ENCODE results near the gene COL16A1.

DNA sequence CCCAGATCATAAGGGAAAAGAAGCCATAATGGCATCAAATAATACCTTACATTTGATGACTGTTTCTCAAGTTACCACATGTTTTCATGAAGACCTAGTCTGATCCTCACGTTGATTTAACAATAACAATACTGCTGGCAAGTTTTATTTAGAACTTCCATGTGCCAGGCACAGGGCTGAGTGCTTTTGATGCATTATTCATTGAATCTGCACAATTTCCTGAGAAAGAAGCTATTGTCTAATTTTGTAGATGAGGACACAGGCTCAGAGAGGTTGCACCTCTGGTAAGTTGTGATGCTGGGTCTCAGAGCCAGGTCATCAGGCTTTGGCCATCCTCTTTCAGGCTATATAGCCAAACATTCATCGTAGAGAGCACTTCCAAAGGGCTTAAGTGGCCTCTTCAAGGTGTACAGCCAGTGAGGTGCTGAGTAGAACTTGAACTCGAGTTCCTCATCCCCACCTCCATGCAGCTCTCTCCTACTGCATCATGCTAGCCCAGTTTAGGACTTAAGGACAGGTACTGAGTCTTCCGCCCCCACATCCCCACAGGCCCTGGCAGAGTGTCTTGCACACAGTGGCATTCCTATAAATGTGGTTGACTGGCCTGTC, 50.8 kb downstream of the COL16A1 start:
- TF ChIP-seq TAF1 (IDR thresholded peaks at IDR 0.05; ENCODE audit: borderline replicate concordance, low read depth, low read length) (no peak), CHD2 (IDR thresholded peaks at IDR 0.05; ENCODE audit: low read length, partially characterized antibody) (no peak), POLR2AphosphoS5 (IDR thresholded peaks at IDR 0.05; ENCODE audit: low read depth, low read length) (no peak), FOSL2 (IDR thresholded peaks at IDR 0.05; ENCODE audit: borderline replicate concordance, low read depth) (no peak), NRF1 (IDR thresholded peaks at IDR 0.05; ENCODE audit: low read depth, low read length) (no peak)
- TF ChIP-seq, protein P1, sequence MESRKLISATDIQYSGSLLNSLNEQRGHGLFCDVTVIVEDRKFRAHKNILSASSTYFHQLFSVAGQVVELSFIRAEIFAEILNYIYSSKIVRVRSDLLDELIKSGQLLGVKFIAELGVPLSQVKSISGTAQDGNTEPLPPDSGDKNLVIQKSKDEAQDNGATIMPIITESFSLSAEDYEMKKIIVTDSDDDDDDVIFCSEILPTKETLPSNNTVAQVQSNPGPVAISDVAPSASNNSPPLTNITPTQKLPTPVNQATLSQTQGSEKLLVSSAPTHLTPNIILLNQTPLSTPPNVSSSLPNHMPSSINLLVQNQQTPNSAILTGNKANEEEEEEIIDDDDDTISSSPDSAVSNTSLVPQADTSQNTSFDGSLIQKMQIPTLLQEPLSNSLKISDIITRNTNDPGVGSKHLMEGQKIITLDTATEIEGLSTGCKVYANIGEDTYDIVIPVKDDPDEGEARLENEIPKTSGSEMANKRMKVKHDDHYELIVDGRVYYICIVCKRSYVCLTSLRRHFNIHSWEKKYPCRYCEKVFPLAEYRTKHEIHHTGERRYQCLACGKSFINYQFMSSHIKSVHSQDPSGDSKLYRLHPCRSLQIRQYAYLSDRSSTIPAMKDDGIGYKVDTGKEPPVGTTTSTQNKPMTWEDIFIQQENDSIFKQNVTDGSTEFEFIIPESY (IDR thresholded peaks at IDR 0.05; ENCODE audit: borderline replicate concordance, low read depth) = no peak
- TF ChIP-seq, protein P2, sequence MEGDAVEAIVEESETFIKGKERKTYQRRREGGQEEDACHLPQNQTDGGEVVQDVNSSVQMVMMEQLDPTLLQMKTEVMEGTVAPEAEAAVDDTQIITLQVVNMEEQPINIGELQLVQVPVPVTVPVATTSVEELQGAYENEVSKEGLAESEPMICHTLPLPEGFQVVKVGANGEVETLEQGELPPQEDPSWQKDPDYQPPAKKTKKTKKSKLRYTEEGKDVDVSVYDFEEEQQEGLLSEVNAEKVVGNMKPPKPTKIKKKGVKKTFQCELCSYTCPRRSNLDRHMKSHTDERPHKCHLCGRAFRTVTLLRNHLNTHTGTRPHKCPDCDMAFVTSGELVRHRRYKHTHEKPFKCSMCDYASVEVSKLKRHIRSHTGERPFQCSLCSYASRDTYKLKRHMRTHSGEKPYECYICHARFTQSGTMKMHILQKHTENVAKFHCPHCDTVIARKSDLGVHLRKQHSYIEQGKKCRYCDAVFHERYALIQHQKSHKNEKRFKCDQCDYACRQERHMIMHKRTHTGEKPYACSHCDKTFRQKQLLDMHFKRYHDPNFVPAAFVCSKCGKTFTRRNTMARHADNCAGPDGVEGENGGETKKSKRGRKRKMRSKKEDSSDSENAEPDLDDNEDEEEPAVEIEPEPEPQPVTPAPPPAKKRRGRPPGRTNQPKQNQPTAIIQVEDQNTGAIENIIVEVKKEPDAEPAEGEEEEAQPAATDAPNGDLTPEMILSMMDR (IDR thresholded peaks at IDR 0.05) = no peak

Data from SK-N-SH (cell line).